Endothelial cell of umbilical vein (primary cell): Measurements from ENCODE around the gene XPO5. TPM values are rescaled to one million over a fixed set of nuclear protein-coding genes. Genes with fewer than 3 reads are reported as not detected.

Experiments used
- BruUV-seq: library from RNA; stranded (reverse); fragments of 400-500 nt; replicated peaks from 2 replicates; lab custom pipeline; 2021; lab: Mats Ljungman, UMichigan
- CTCF ChIA-PET: fragments of 300-600, 350-600 bp; sonication (Branson Sonifier 250); formaldehyde crosslinking; loops from one replicate; lab custom pipeline; 2021; ENCODE audit warnings: antibody characterized with exemption, inconsistent platforms; lab: Charles Lee
- POLR2A ChIA-PET: fragments of 300-600, 350-600 bp; sonication (Branson Sonifier 250); formaldehyde crosslinking; loops from one replicate; lab custom pipeline; 2021; ENCODE audit warnings: antibody characterized with exemption, inconsistent platforms; lab: Charles Lee
- DNase-seq: peaks from one replicate; pipeline ENCODE4 v3.0.0-alpha.2; 2011; ENCODE audit warnings: low read depth, low spot score
- FAIRE-seq: peaks from 2 replicates; lab custom pipeline; 2011; peaks lifted over from hg19 to GRCh38; lab: Jason Lieb, UNC
- H2AFZ ChIP-seq: 2 replicates; pipeline ENCODE4 v1.6.0; 2012; ENCODE audit warnings: low read depth, low read length, control low read depth, inconsistent platforms
- H3K27ac ChIP-seq: 2 replicates; pipeline ENCODE4 v1.5.1; 2011; ENCODE audit warnings: low read depth, mild to moderate bottlenecking, control low read depth, low read length, moderate library complexity; ENCODE audit not compliant: insufficient read depth
- H3K27me3 ChIP-seq, 2 experiments: 2 replicates each; pipeline versions ENCODE4 v1.6.0 to v1.6.1; 2011; ENCODE audit warnings: low read length in 2 of 2, mixed read lengths in 1 of 2; ENCODE audit not compliant: control insufficient read depth in 2 of 2, insufficient read depth in 2 of 2
- H3K36me3 ChIP-seq, 2 experiments: 2 replicates in 1 of 2; 3 replicates in 1 of 2; pipeline ENCODE4 v1.5.1; 2011; ENCODE audit warnings: low read length in 2 of 2, mild to moderate bottlenecking in 1 of 2, moderate library complexity in 1 of 2; ENCODE audit not compliant: control insufficient read depth in 2 of 2, insufficient read depth in 2 of 2; ENCODE audit errors: extremely low read depth in 1 of 2
- H3K4me1 ChIP-seq: 3 replicates; pipeline ENCODE4 v1.5.1; 2011; ENCODE audit warnings: mild to moderate bottlenecking, low read length; ENCODE audit not compliant: control insufficient read depth, insufficient read depth; ENCODE audit errors: extremely low read depth
- H3K4me2 ChIP-seq: 2 replicates; pipeline ENCODE4 v1.6.1; 2011; ENCODE audit warnings: low read length, control low read depth, mixed read lengths; ENCODE audit not compliant: insufficient read depth
- H3K4me3 ChIP-seq, 3 experiments: fragments of 200-600 bp in 1 of 3; sonication (generic), shearing (Covaris generic) in 1 of 3; replicated peaks in 1 of 3; 2 replicates each; pipeline ENCODE4 v1.5.1; 2011 to 2016; ENCODE audit warnings: control low read depth in 3 of 3, low read length in 3 of 3, mild to moderate bottlenecking in 2 of 3, inconsistent platforms in 1 of 3, low read depth in 1 of 3, moderate library complexity in 1 of 3; ENCODE audit not compliant: insufficient read depth in 1 of 3
- H3K79me2 ChIP-seq: 2 replicates; pipeline ENCODE4 v1.6.0; 2012; ENCODE audit warnings: low read length, inconsistent platforms; ENCODE audit not compliant: control insufficient read depth, insufficient read depth
- H3K9ac ChIP-seq: replicated peaks from 2 replicates; pipeline ENCODE3; 2011; ENCODE audit warnings: low read length, control low read depth; ENCODE audit not compliant: insufficient read depth; ENCODE audit errors: extremely low read depth
- H3K9me1 ChIP-seq: replicated peaks from 3 replicates; pipeline ENCODE4 v1.6.0; 2011; ENCODE audit warnings: mild to moderate bottlenecking, low read length; ENCODE audit not compliant: control insufficient read depth, insufficient read depth; ENCODE audit errors: extremely low read depth
- H3K9me3 ChIP-seq: replicated peaks from 2 replicates; pipeline ENCODE4 v1.5.1; 2012; ENCODE audit warnings: low read length, inconsistent platforms; ENCODE audit not compliant: control insufficient read depth, insufficient read depth
- H4K20me1 ChIP-seq: replicated peaks from 2 replicates; pipeline ENCODE3; 2011; ENCODE audit warnings: mild to moderate bottlenecking, low read length; ENCODE audit not compliant: control insufficient read depth, insufficient read depth; ENCODE audit errors: extremely low read depth
- CTCF ChIP-seq, 2 donors: IDR thresholded peaks; 1 replicate in 1 of 2; 2 replicates in 1 of 2; pipeline ENCODE4 v1.5.1; 2011; ENCODE audit warnings: low read length in 2 of 2, mild to moderate bottlenecking in 2 of 2, moderate library complexity in 2 of 2, control low read depth in 1 of 2, inconsistent platforms in 1 of 2, low read depth in 1 of 2; ENCODE audit not compliant: insufficient read depth in 1 of 2; ENCODE audit errors: extremely low read depth in 1 of 2
- EZH2 ChIP-seq: IDR thresholded peaks from 2 replicates; pipeline ENCODE4 v1.6.1; 2012; ENCODE audit warnings: borderline replicate concordance, low read depth, mild to moderate bottlenecking, moderate library complexity, low read length, inconsistent platforms; ENCODE audit not compliant: severe bottlenecking
- FOS ChIP-seq: IDR thresholded peaks from 2 replicates; pipeline ENCODE4 v1.6.1; 2011; ENCODE audit warnings: mild to moderate bottlenecking, low read length, moderate library complexity, borderline replicate concordance; ENCODE audit not compliant: insufficient read depth
- GATA2 ChIP-seq: IDR thresholded peaks from 2 replicates; pipeline ENCODE4 v1.7.0; 2011; ENCODE audit warnings: low read depth, mild to moderate bottlenecking, moderate library complexity, mixed read lengths, low read length; ENCODE audit not compliant: insufficient read length, insufficient read depth
- JUN ChIP-seq: IDR thresholded peaks from 2 replicates; pipeline ENCODE4 v1.6.1; 2011; ENCODE audit warnings: borderline replicate concordance, low read depth; ENCODE audit not compliant: insufficient read length, insufficient read depth
- MAX ChIP-seq: IDR thresholded peaks from 2 replicates; pipeline ENCODE4 v1.6.1; 2011; ENCODE audit not compliant: insufficient read depth, insufficient read length
- MYC ChIP-seq: IDR thresholded peaks from one replicate; pipeline ENCODE4 v1.6.1; 2011; ENCODE audit warnings: mild to moderate bottlenecking, low read depth, low read length
- POLR2A ChIP-seq: IDR thresholded peaks from 2 replicates; pipeline ENCODE4 v1.6.1; 2012; ENCODE audit warnings: low read depth, mild to moderate bottlenecking, control low read depth, low read length
- POLR2AphosphoS5 ChIP-seq: IDR thresholded peaks from 2 replicates; pipeline ENCODE4 v1.6.1; 2012; ENCODE audit warnings: low read depth, mild to moderate bottlenecking, control low read depth, low read length, moderate library complexity; ENCODE audit not compliant: insufficient read depth
- dilution Hi-C: fragments of 300-500 bp; cut with MboI; formaldehyde crosslinking; loops from one replicate; pipeline ENCODE4 v1.15.0; 2019; ENCODE audit warnings: low sequenced_read_pairs; ENCODE audit not compliant: extremely low pct_ligation_motif_present
- intact Hi-C: fragments of 100-400 bp; cut with micrococcal nuclease; formaldehyde crosslinking; loops from one replicate; pipeline ENCODE4 v1.10.0; 2022
- polyA plus RNA-seq, 4 experiments: library from polyadenylated mRNA; depleted of rRNA in 3 of 4; stranded (reverse) in 3 of 4; unstranded in 1 of 4; fragments of >200 nt; gene quantifications; 2 replicates each; pipeline versions ENCODE4 v1.2.1 to v1.2.3, GENCODE V29; 2011 to 2012; ENCODE audit warnings: missing spikeins in 1 of 4
- total RNA-seq: library from RNA; stranded (reverse); gene quantifications from 2 replicates; pipeline ENCODE4 v1.2.3, GENCODE V29; 2021

Gene XPO5
- total and polyA plus RNA-seq, 2 donors (not counting 3 experiments of a cell fraction or from before 2014, with no cell fraction given), result 28.4 to 50.0 TPM

GRCh38 chr6:43610431-43610830 is 34.6 kb upstream of the XPO5 start:
- Histone ChIP-seq H4K20me1 (no peaks in the 10 kb centered on the region), H3K36me3 (peaks cover 12 to 16% of the 10 kb centered on the region in 2 experiments), H3K9me1 (no peaks in the 10 kb centered on the region), H3K9ac (no peak overlapping the region), H3K4me1 (no peaks in the 10 kb centered on the region), H2AFZ (no peak overlapping the region), H3K4me2 (no peak overlapping the region), H3K4me3 (no peak overlapping the region), H3K9me3 (no peaks in the 10 kb centered on the region), H3K27me3 (no peaks in the 10 kb centered on the region), H3K27ac (no peak overlapping the region), H3K79me2 (no peaks in the 10 kb centered on the region)
- TF ChIP-seq MYC, result no peak
- TF ChIP-seq POLR2A, result no peak
- TF ChIP-seq CTCF (IDR thresholded peaks at IDR 0.05; ENCODE audit: extremely low read depth in 1 of 2, insufficient read depth in 1 of 2, low read depth in 1 of 2, low read length in 2 of 2), result no peak
- no peak for TF ChIP-seq GATA2
- TF ChIP-seq MAX, result no peak
- TF ChIP-seq JUN, result no peak
- no peak for TF ChIP-seq FOS
- TF ChIP-seq POLR2AphosphoS5, result no peak
- no peak for TF ChIP-seq EZH2
- dilution Hi-C loops, result no loop called here
- CTCF ChIA-PET, result interaction anchor here (1.0 to 1.5 kb wide), 3 partner anchors 9 to 468 kb away, joined by 4 to 6 read pairs (median 6); no protein-coding TSS in a partner anchor
- intact Hi-C loops, result no loop called here
- DNase-seq, result no peak
- no TSS peak for BruUV-seq
- no peak for FAIRE-seq
- POLR2A ChIA-PET, result interaction anchor here (0.6 to 0.7 kb wide), 3 partner anchors 10 to 32 kb away, joined by 3 to 4 read pairs (median 4); partner anchors contain the start of gene GTPBP2
